ENCODE results near the gene CACNA1C. TPM values are rescaled to one million over a fixed set of nuclear protein-coding genes. Genes with fewer than 3 reads are reported as not detected.

CACNA1C gene
- total RNA-seq, 2 donors from 2014 or later: 0.05 to 0.31 TPM

- H3K36me3 Mint-ChIP-seq: no peaks in the 10 kb centered on the region
- no peaks in the 10 kb centered on the region for H3K9me3 Mint-ChIP-seq
- DNase-seq (ENCODE audit: low spot score in 2 of 2) (no peak), ATAC-seq (no peak)
- H3K27ac Mint-ChIP-seq: peak overlapping the region in 1 of 2 donors; percentile 56
Measured at GRCh38 chr12:2627076-2627834, 574.5 kb downstream of the CACNA1C start.

DNA sequence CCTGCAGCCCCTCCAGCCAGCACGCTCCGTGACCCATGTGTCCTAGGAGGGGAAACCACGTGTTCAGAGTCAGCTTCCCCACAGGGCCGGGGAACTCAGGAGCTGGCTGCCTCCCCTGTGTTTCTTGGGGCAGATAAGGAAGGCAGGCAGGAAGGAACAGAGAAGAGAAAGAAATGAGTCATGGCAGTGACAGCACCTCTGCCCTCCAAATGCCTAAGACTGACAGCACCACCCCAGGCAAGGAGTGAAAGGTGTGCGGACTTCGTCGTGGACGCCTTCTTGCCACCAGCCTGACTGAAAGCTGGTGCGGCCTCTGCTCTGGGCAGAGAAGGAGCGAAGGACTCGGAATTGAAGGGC, 575.0 kb downstream of the CACNA1C start:
- ATAC-seq (peak; percentile 54 to 57), DNase-seq (ENCODE audit: low spot score in 2 of 2) (no peak)
- H3K36me3 Mint-ChIP-seq: no peaks in the 10 kb centered on the region
- H3K9me3 Mint-ChIP-seq: no peaks in the 10 kb centered on the region
- peak overlapping the region in 1 of 2 donors; percentile 56 for H3K27ac Mint-ChIP-seq

GRCh38 chr12:2628401-2628800, 575.6 kb downstream of the CACNA1C start:
- Mint-ChIP-seq H3K9me3 (no peaks in the 10 kb centered on the region), H3K27ac (no peak overlapping the region), H3K36me3 (no peaks in the 10 kb centered on the region)
- DNase-seq (ENCODE audit: low spot score in 2 of 2) (no peak), ATAC-seq (no peak)

DNA sequence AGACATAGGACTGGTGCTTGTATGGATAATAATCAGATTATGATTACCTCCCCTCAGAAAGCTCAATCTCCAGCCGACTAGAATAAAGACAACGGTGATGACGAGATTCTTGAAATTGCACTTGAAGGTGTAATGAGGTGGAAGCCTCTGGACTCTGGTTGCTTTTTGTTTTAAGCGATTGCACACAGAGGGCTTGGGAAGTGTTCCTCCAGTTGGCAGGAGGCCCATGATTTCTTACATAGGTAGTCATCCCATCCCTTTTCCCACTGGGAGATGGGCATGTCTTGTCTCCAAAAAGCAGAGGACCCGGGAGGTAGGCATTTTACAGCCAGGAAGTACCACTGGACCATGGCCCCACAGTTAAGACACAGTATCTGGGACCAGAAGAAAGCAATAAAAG, 576.3 kb downstream of the CACNA1C start:
- DNase-seq (ENCODE audit: low spot score in 2 of 2): no peak
- no peak for ATAC-seq
- H3K36me3 Mint-ChIP-seq: no peaks in the 10 kb centered on the region
- no peaks in the 10 kb centered on the region for H3K9me3 Mint-ChIP-seq
- no peak overlapping the region for H3K27ac Mint-ChIP-seq

GRCh38 chr12:2631653-2632350, 579.0 kb downstream of the CACNA1C start:
- no peak for ATAC-seq
- no peak overlapping the region for H3K27ac Mint-ChIP-seq

GRCh38 chr12:2633176-2633824, 580.5 kb downstream of the CACNA1C start:
- no peaks in the 10 kb centered on the region for H3K36me3 Mint-ChIP-seq

More at GRCh38 chr12:2631653-2632350, 579.0 kb downstream of the CACNA1C start:
- no peak for DNase-seq (ENCODE audit: low spot score in 2 of 2)
- H3K36me3 Mint-ChIP-seq: no peaks in the 10 kb centered on the region
- H3K9me3 Mint-ChIP-seq: no peaks in the 10 kb centered on the region

DNA sequence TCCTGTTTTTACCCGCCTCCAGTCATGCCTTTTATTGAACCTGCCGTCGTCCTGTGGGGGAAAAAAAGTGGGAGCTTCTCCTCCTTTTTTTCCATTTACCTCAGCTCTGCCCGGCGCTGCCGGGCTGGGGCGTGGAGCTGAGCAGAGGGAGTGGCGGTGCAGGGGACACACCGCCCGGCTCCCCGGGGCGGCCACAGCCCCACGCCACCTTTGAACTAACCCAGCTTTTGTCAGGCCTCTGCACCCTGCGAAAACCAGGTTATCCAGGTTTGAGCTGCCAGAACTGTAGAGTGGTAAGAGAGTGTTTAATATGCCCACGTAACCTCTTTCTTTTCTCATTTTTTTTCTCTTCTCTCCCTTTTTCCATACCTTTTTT, 581.0 kb downstream of the CACNA1C start:
- Mint-ChIP-seq H3K27ac (no peak overlapping the region), H3K9me3 (no peaks in the 10 kb centered on the region), H3K36me3 (no peaks in the 10 kb centered on the region)
- no peak for DNase-seq (ENCODE audit: low spot score in 2 of 2)
- ATAC-seq: no peak

More at GRCh38 chr12:2633176-2633824, 580.5 kb downstream of the CACNA1C start:
- no peaks in the 10 kb centered on the region for H3K9me3 Mint-ChIP-seq
- no peak overlapping the region for H3K27ac Mint-ChIP-seq
- DNase-seq (ENCODE audit: low spot score in 2 of 2): no peak
- no peak for ATAC-seq

GRCh38 chr12:2634471-2634870, 581.7 kb downstream of the CACNA1C start:
- no peak for DNase-seq (ENCODE audit: low spot score in 2 of 2)
- H3K36me3 Mint-ChIP-seq: no peaks in the 10 kb centered on the region
- H3K9me3 Mint-ChIP-seq: no peaks in the 10 kb centered on the region
- ATAC-seq: no peak
- no peak overlapping the region for H3K27ac Mint-ChIP-seq

- no peaks in the 10 kb centered on the region for H3K9me3 Mint-ChIP-seq
- DNase-seq (ENCODE audit: low spot score in 2 of 2): no peak
- ATAC-seq: no peak
- no peak overlapping the region for H3K27ac Mint-ChIP-seq
- H3K36me3 Mint-ChIP-seq: no peaks in the 10 kb centered on the region
Measured at GRCh38 chr12:2636741-2637340, 584.1 kb downstream of the CACNA1C start.

DNA sequence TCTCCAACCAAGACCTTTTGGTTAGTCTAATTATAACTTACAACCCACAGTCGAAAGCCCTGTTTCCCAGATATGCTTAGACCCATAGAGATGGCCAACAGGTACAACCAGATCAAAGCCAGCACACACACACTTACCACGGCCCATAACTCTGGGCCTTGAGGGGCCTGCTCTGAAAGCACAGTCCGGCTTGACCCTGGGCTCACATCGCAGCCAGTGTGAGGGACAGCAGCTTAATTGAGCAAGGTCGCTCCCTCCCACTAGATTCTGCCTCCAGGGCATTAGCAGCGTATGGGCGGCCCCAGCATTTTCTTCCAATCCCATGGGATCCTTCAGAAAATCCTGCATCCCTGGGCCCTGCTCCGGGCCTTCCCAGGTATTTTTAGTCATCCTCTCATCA, 584.6 kb downstream of the CACNA1C start:
- Mint-ChIP-seq H3K9me3 (no peaks in the 10 kb centered on the region), H3K36me3 (no peaks in the 10 kb centered on the region), H3K27ac (no peak overlapping the region)
- DNase-seq (ENCODE audit: low spot score in 2 of 2) (no peak), ATAC-seq (no peak)

DNA sequence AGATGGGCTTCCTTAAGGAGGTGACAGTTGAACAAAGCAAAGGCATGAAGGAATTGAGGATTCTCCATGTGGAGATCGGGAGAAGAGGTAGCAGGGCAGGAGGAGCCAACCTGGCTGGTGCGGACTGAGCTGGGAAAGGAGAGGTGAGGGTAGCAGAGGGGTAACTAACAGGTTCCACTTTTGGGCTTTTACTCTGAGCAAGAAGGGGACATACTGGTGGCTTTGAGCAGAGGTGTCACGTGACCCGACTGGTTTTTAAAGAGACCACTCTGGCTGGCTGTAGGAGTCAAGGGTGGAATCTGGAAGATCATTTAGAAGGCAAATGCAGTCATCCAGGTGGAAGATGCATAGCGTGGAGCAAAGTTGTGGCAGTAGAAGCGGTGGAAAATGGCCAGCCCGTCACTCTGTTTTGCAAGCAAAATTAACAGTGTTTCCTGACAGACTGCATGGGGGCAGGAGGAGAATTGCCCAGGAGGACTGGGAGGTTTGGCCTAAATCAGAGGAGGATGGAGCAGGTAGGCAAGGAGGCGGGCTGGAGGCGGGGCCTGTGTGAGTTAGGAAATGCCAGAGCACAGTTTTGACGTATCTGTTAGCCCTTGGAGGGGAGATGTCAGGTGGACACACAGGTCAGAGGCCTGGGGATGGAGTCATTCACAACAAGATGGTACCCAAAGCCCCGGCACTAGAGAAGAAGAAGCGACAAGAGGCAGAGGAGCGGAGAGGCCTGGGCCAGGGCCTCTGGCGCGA, 585.7 kb downstream of the CACNA1C start:
- no peaks in the 10 kb centered on the region for H3K36me3 Mint-ChIP-seq

DNA sequence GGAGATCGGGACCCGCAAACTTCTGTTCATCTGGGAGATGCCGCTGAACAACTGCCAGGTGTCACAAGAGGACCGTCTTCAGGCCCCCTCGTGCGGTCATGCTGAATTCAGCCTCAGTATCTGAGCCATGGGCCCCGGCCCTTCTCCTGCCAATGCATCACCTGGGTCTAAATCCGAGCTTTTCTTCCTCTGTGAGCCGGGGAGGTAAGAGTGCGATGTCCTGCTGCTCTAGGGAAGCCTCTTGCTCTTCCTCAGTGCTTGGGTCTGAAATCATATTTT, 586.2 kb downstream of the CACNA1C start:
- Mint-ChIP-seq H3K36me3 (no peaks in the 10 kb centered on the region), H3K9me3 (no peaks in the 10 kb centered on the region), H3K27ac (no peak overlapping the region)
- no peak for ATAC-seq
- DNase-seq (ENCODE audit: low spot score in 2 of 2): no peak

More for the DNA sequence above, 585.7 kb downstream of the CACNA1C start:
- Mint-ChIP-seq H3K27ac (no peak overlapping the region), H3K9me3 (no peaks in the 10 kb centered on the region)
- ATAC-seq (no peak), DNase-seq (ENCODE audit: low spot score in 2 of 2) (no peak)

DNA sequence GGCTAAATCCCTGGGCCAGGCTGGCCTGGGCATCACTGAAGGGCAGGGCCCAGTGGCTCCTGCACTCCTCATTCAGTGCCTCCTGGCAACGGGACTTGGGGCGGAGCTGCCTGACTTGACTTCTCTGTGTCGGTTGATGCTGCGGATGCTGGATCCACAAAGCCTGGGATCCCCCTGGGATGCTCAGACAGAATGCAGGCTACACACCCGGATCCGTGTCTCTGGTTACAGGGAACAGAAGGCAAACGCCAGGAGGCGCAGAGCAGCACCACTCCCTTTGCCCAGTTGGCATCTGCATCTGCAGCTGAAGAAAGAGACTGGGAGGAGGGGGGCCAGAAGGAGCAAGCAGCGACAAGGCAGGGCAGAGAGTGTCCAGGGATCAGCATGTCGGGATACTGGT, 587.5 kb downstream of the CACNA1C start:
- DNase-seq (ENCODE audit: low spot score in 2 of 2) (no peak), ATAC-seq (no peak)
- Mint-ChIP-seq H3K9me3 (no peaks in the 10 kb centered on the region), H3K27ac (peak overlapping the region in 1 of 2 donors; percentile 34), H3K36me3 (no peaks in the 10 kb centered on the region)

GRCh38 chr12:2640709-2641108, 587.9 kb downstream of the CACNA1C start:
- Mint-ChIP-seq H3K27ac (no peak overlapping the region), H3K9me3 (no peaks in the 10 kb centered on the region), H3K36me3 (no peaks in the 10 kb centered on the region)
- ATAC-seq (peak; percentile 92 to 96), DNase-seq (ENCODE audit: low spot score in 2 of 2) (peak; percentile 30 to 64)

DNA sequence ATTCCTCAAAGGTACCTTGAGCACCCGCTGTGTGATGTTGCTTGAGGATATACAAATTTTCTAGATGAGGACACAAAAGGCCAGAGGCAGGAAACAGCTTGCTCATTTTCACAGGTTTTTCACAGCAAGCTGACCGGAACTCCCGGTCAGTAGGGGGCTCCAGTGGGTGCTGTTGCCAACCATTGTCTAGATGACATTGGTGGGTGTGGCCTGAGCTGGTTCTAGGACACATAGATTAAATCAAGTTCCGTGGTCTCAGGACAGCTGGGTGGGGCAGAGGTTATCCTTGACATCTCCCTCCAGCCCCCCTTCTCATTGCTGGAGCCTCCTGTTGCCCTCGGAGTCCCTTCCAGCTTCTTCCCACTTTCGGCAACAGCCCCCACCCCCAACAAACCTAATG, 588.4 kb downstream of the CACNA1C start:
- Mint-ChIP-seq H3K9me3 (no peaks in the 10 kb centered on the region), H3K36me3 (no peaks in the 10 kb centered on the region), H3K27ac (no peak overlapping the region)
- ATAC-seq (no peak), DNase-seq (ENCODE audit: low spot score in 2 of 2) (no peak)

GRCh38 chr12:2641761-2642160, 589.0 kb downstream of the CACNA1C start:
- no peak for DNase-seq (ENCODE audit: low spot score in 2 of 2)
- Mint-ChIP-seq H3K9me3 (no peaks in the 10 kb centered on the region), H3K27ac (peak overlapping the region in 1 of 2 donors; percentile 32), H3K36me3 (no peaks in the 10 kb centered on the region)
- no peak for ATAC-seq

Measured in activated naive CD4-positive, alpha-beta T cell treated with anti-CD3 and anti-CD28 coated beads, Interleukin-2, amount 50 U/mL, for 72 hours (primary cell).